C4-2B (cell line): ENCODE measurements around the gene USP44.
"Not testable (repeated sequence)": the region's sequence is repeated elsewhere in the genome, so short reads cannot be mapped to it uniquely, and the experiment has no call there.

Experiments used
- H3K27ac ChIP-seq: fragments of 450-650 bp; 2 replicates; pipeline ENCODE4 v1.5.1; 2017
- CTCF ChIP-seq: fragments of 450-650 bp; conservative IDR thresholded peaks from 2 replicates; pipeline ENCODE4 v1.5.1; 2017; ENCODE audit warnings: mild to moderate bottlenecking
- ZFX ChIP-seq: fragments of 450-650 bp; IDR thresholded peaks from 2 replicates; pipeline ENCODE4 v1.6.1; 2017

USP44 gene

GRCh38 chr12:95583933-95584332 lies 32.7 kb upstream of the USP44 start:
- TF ChIP-seq CTCF = no peak
- no peak for TF ChIP-seq ZFX
- H3K27ac ChIP-seq = no peak overlapping the region

- no peak for TF ChIP-seq ZFX
- peak; percentile 59 for TF ChIP-seq CTCF
- H3K27ac ChIP-seq = no peak overlapping the region
Observed at GRCh38 chr12:95582230-95583058, 31.2 kb upstream of the USP44 start.

GRCh38 chr12:95577820-95578219 lies 26.5 kb upstream of the USP44 start:
- H3K27ac ChIP-seq = no peak overlapping the region

GRCh38 chr12:95574799-95575452 lies 23.6 kb upstream of the USP44 start:
- no peak overlapping the region for H3K27ac ChIP-seq
- no peak for TF ChIP-seq ZFX
- peak; percentile 86 for TF ChIP-seq CTCF

More at GRCh38 chr12:95577820-95578219, 26.5 kb upstream of the USP44 start:
- TF ChIP-seq CTCF (no peak), ZFX (no peak)

GRCh38 chr12:95573951-95574576 lies 22.8 kb upstream of the USP44 start:
- TF ChIP-seq CTCF = no peak
- no peak for TF ChIP-seq ZFX
- no peak overlapping the region for H3K27ac ChIP-seq

GRCh38 chr12:95571369-95571768 lies 20.1 kb upstream of the USP44 start:
- no peak for TF ChIP-seq CTCF
- no peak for TF ChIP-seq ZFX
- no peak overlapping the region for H3K27ac ChIP-seq

- H3K27ac ChIP-seq = not testable (repeated sequence)
Observed at GRCh38 chr12:95568045-95568444, 16.8 kb upstream of the USP44 start.
